ENCODE data around the gene PXN.
"Not testable (repeated sequence)": the region's sequence is repeated elsewhere in the genome, so short reads cannot be mapped to it uniquely, and the experiment has no call there.

PXN gene

GRCh38 chr12:120262852-120263747, 2.4 kb downstream of the PXN start:
- no peak for DNase-seq (ENCODE audit: low read depth in 2 of 2)

- DNase-seq (ENCODE audit: low read depth in 2 of 2) = no peak
Observed at GRCh38 chr12:120261951-120262851, 3.3 kb downstream of the PXN start.

- no peak for DNase-seq (ENCODE audit: low read depth in 2 of 2)
Observed at GRCh38 chr12:120260607-120261006, 4.9 kb downstream of the PXN start.

GRCh38 chr12:120259418-120260202, 5.9 kb downstream of the PXN start:
- no peak for DNase-seq (ENCODE audit: low read depth in 2 of 2)

- no peak for DNase-seq (ENCODE audit: low read depth in 2 of 2)
Observed at GRCh38 chr12:120258323-120258896, 7.1 kb downstream of the PXN start.

- DNase-seq (ENCODE audit: low read depth in 2 of 2) = no peak
Observed at GRCh38 chr12:120257041-120257821, 8.3 kb downstream of the PXN start.

- DNase-seq (ENCODE audit: low read depth in 2 of 2) = no peak
Observed at GRCh38 chr12:120254809-120255208, 10.7 kb downstream of the PXN start.

GRCh38 chr12:120253313-120253712, 12.2 kb downstream of the PXN start:
- not testable (repeated sequence) for DNase-seq (ENCODE audit: low read depth in 2 of 2)

GRCh38 chr12:120252071-120252906, 13.2 kb downstream of the PXN start:
- DNase-seq (ENCODE audit: low read depth in 2 of 2) = peak in 1 of 2 donors; percentile 66

- DNase-seq (ENCODE audit: low read depth in 2 of 2) = not testable (repeated sequence)
Observed at GRCh38 chr12:120251364-120252070, 14.0 kb downstream of the PXN start.

GRCh38 chr12:120249875-120250795, 15.4 kb downstream of the PXN start:
- no peak for DNase-seq (ENCODE audit: low read depth in 2 of 2)

GRCh38 chr12:120249266-120249874, 16.2 kb downstream of the PXN start:
- DNase-seq (ENCODE audit: low read depth in 2 of 2) = no peak

GRCh38 chr12:120247621-120248030, 17.9 kb downstream of the PXN start:
- no peak for DNase-seq (ENCODE audit: low read depth in 2 of 2)

- DNase-seq (ENCODE audit: low read depth in 2 of 2) = no peak
Observed at GRCh38 chr12:120247183-120247582, 18.3 kb downstream of the PXN start.

- not testable (repeated sequence) for DNase-seq (ENCODE audit: low read depth in 2 of 2)
Observed at GRCh38 chr12:120246705-120247104, 18.8 kb downstream of the PXN start.

GRCh38 chr12:120242971-120243699, 22.4 kb downstream of the PXN start:
- DNase-seq (ENCODE audit: low read depth in 2 of 2) = no peak

Measured in stimulated activated CD4-positive, alpha-beta T cell treated with anti-CD3 and anti-CD28 coated beads, Interleukin-1b, Interleukin-23, amount 100 ng/mL, for 4 hours (primary cell).